B cell (primary cell): ENCODE results near the gene PFDN1.

Experiments used
- CTCF ChIP-seq: fragments of 200-600 bp; IDR thresholded peaks from one replicate; pipeline ENCODE4 v1.8.0; 2022; ENCODE audit warnings: antibody characterized with exemption, mild to moderate bottlenecking
- EZH2 ChIP-seq: IDR thresholded peaks from 2 replicates; pipeline ENCODE4 v1.6.1; 2012; ENCODE audit warnings: borderline replicate concordance, low read depth, mild to moderate bottlenecking, moderate library complexity, low read length; ENCODE audit not compliant: insufficient read depth, poor library complexity, severe bottlenecking

GRCh38 chr5:140207250-140207964 lies 95.5 kb downstream of the PFDN1 start:
- TF ChIP-seq CTCF (no peak), EZH2 (no peak)
